Fibroblast of pulmonary artery (primary cell): Measurements from ENCODE around the gene CCR5AS.
"Not testable (repeated sequence)": the region's sequence is repeated elsewhere in the genome, so short reads cannot be mapped to it uniquely, and the experiment has no call there.

Experiments
- DNase-seq: peaks from one replicate; pipeline ENCODE4 v3.0.0-alpha.2; 2010; ENCODE audit warnings: low read depth
- H3K4me3 ChIP-seq: replicated peaks from 2 replicates; pipeline ENCODE4 v1.5.1; 2011; ENCODE audit warnings: low read depth, mild to moderate bottlenecking, control low read depth, low read length, moderate library complexity
- CTCF ChIP-seq: IDR thresholded peaks from 2 replicates; pipeline ENCODE4 v1.5.1; 2011; ENCODE audit warnings: mild to moderate bottlenecking, control low read depth, low read length, inconsistent platforms; ENCODE audit errors: missing control alignments

The CCR5AS gene

DNA sequence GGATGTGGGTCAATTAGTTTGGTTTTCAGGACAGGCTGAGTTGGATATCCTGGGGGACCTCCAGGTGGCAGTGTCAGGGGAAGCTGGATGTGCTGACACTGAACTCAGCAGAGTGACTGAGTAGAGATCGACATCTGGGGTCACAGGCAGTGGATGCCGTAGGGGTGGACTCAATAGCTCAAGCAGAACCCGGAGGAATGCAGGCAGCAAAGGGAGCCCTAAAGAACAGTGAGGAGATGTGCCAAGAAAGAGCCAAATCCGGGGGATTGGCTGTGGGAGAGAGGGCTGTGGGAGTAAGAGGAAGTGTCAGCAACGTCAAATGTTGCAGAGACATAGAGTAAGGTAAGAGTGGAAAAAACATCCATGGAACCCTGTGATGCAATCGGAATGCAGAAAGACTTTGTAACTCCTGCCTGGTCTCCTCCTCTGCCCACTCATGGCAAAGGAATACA is 11.6 kb downstream of the CCR5AS start:
- DNase-seq: peak; percentile 92
- TF ChIP-seq CTCF: peak; percentile 7
- no peak overlapping the region for H3K4me3 ChIP-seq

DNA sequence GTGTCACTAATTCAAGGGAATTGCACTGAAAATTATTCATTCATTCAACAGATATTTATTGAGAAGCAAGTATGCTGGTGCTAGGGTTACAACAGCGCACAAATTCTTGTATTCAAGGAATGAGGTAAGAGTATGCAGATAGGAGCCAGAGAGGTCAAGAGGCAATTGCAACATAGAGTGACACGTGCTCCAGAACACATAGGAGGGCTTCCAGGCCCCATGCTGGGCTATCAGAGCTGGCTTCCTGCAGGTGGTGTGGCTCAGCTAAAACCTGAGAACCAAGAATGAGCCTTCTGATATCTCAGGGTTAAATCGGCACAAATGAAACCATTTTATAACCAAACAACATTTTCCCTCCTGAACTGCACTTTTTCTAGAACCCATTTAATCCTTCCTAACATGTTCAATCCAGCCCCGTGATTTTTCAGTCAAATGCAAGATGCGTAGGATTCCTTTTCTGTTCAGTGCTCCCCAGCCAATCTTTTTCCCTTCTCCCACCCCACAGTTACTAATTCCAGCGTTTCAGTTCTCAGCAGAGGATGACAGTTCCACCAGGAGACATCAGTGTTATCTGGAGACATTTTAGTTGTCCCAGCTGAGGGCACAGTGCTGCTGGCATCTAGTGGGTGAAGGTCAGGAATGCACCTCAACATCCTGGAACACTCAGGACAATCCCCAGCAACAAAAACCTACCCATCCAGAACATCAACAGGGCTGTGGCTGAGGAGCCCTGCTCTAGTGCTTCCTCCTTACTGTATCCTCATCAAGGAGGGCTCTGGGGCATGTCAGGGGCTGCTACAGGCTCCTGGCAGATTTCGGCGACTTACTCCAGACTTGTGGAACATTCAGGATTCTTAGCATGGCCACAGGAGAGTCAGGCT is 13.1 kb downstream of the CCR5AS start:
- no peak for TF ChIP-seq CTCF
- peak; percentile 74 for DNase-seq
- no peak overlapping the region for H3K4me3 ChIP-seq

DNA sequence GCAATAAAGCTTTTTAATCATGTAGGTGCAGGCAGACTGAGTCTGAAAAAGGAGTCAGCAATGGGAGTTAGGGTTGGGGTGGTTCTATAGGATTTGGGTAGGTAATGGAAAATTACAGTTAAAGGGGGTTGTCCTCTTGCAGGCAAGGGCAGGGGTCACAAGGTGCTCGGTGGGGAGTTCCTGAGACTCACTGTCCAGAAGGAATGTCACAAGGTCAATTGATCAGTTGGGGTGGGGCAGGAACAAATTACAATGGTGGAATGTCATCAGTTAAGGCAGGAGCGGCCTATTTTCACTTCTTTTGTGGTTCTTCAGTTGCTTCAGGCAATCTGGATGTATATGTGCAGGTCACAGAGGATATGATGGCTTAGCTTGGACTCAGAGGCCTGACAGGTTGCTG is 13.9 kb downstream of the CCR5AS start:
- TF ChIP-seq CTCF: no peak
- DNase-seq: no peak
- H3K4me3 ChIP-seq: no peak overlapping the region

DNA sequence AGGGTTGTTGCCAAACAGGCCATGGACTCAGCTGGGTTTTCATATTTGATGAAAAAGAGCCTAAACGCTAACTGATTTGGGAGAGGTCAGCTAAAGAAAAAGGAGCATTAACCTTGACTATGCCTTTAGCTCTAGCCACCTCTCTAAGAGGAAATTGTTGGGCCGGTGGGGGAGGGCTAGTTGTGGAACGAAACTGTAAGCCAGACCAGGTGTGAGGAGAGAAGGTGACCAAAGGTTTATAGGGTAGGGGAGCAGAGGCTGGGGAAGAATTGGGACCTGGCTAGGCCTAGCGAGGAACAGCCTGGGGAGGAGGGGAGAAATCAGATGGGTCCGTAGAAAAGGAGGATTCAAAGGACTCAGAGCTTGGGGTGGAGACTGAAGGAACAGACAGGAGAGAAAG is 15.3 kb downstream of the CCR5AS start:
- H3K4me3 ChIP-seq, DNase-seq: not testable (repeated sequence)

DNA sequence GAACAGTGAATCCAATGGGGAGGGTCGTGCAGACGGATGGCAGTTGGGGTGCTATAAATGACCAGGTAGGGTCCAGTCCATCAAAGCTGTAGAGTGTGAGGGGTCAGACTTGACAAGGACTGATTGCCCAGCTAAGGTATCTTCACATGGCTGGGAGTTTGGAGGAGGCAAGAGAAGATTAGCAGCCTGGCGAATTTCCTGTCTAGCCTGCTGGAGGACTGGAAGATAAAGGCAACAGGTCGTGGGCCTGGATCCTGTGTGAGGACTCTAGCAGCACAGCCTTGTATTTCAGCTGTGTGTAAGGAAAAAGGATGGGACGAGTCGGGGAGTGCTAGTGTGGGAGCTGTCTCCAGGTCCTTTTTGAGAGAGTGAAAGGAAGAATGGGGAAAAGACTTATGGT is 17.6 kb downstream of the CCR5AS start:
- no peak for TF ChIP-seq CTCF
- no peak overlapping the region for H3K4me3 ChIP-seq
- DNase-seq: no peak

DNA sequence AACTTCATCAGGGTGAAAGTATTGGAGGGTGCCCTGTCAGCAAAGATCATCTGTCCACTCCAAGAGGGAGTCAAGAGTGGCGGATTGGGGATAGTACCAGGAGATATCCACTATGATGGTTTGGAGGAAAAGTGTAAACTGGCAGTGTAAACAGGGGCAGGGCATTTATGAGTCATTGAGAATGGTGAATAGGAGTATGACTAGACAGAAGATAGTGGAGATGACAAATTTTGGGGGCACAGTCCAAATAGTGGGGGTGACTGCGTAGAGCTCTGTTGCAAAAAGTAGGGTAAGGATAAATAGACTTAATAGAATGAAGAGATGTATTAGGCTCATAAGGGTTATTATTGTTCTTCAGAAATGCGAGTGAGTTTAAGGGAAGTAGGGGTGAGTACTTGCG is 18.0 kb downstream of the CCR5AS start:
- DNase-seq: not testable (repeated sequence)

GRCh38 chr3:46386205-46386604 is 20.7 kb downstream of the CCR5AS start:
- no peak overlapping the region for H3K4me3 ChIP-seq
- no peak for TF ChIP-seq CTCF
- peak; percentile 38 for DNase-seq

More for the DNA sequence above, 18.0 kb downstream of the CCR5AS start:
- H3K4me3 ChIP-seq: not testable (repeated sequence)

GRCh38 chr3:46383951-46384330 is 22.9 kb downstream of the CCR5AS start:
- DNase-seq: no peak
- no peak overlapping the region for H3K4me3 ChIP-seq
- no peak for TF ChIP-seq CTCF
